BLaER1 treated with 17β-estradiol and CSF1 and Interleukin-3, amounts not matched to agents 10 nM and 100 nM (cell line): ENCODE data around the gene CERKL.

Experiments
- H3K27ac ChIP-seq, 11 experiments: shearing (Covaris generic); formaldehyde crosslinking; 2 replicates each; pipeline ENCODE4 v1.8.1; 2022
- H3K27me3 ChIP-seq, 11 experiments: shearing (Covaris generic); formaldehyde crosslinking; 2 replicates each; pipeline ENCODE4 v1.8.1; 2022
- H3K36me3 ChIP-seq, 11 experiments: shearing (Covaris generic); formaldehyde crosslinking; 2 replicates each; pipeline ENCODE4 v1.8.1; 2022
- H3K4me1 ChIP-seq, 10 experiments: shearing (Covaris generic); formaldehyde crosslinking; 2 replicates each; pipeline ENCODE4 v1.8.1; 2022
- H3K4me2 ChIP-seq, 11 experiments: shearing (Covaris generic); formaldehyde crosslinking; 2 replicates each; pipeline ENCODE4 v1.8.1; 2022
- H3K4me3 ChIP-seq, 10 experiments: shearing (Covaris generic); formaldehyde crosslinking; 2 replicates each; pipeline ENCODE4 v1.8.1; 2022
- H3K9ac ChIP-seq, 11 experiments: shearing (Covaris generic); formaldehyde crosslinking; 2 replicates each; pipeline ENCODE4 v1.8.1; 2022
- H3K9me3 ChIP-seq, 11 experiments: shearing (Covaris generic); formaldehyde crosslinking; replicated peaks in 1 of 11; 2 replicates each; pipeline ENCODE4 v1.8.1; 2022
- H4K20me1 ChIP-seq, 11 experiments: shearing (Covaris generic); formaldehyde crosslinking; 2 replicates each; pipeline ENCODE4 v1.8.1; 2022
- Cebpa-rat ChIP-seq, 11 experiments: shearing (Covaris generic); IDR thresholded peaks; 2 replicates each; pipeline ENCODE4 v1.8.1; 2022

The CERKL gene

DNA sequence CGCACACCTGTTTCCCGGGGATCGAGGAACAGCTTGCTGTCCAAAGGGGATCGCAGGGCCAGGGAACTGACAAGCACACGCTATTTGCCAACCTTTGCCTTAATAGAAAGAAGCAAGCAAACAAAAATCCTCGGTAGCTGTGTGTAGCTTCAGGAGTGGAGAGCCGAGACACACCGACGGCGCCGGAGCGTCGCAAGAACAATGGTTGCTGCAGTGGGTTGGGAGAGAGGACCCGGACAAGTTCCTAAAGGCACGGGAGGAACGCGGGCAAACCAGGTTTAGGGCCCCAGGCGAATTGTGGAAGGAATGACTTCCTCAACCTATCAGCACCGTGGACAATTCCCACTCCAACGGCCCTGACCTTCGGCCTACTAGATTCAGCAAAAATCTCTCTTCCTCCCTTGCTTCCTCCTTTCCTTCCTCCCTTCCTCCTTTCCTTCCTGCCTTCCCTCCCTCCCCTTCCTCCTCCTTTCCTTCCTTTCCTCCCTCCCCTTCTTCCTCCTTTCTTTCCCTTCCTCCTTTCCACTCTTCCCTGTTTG lies 28.3 kb upstream of the CERKL start:
- Histone ChIP-seq H3K4me2 (peak overlapping the region in 5 of 11 experiments; percentile 9 to 31 (median 24); a peak in 5 of 22 replicates), H3K4me3 (no peak overlapping the region), H3K9me3 (peaks cover 31 to 50% (median 43%) of the 10 kb centered on the region in 11 experiments), H3K4me1 (peaks cover 0 to 25% (median 11%) of the 10 kb centered on the region in 10 experiments; a peak in 11 of 20 replicates), H3K27me3 (peaks cover 14 to 44% (median 38%) of the 10 kb centered on the region in 11 experiments), H3K27ac (no peak overlapping the region), H3K9ac (no peak overlapping the region), H4K20me1 (no peaks in the 10 kb centered on the region), H3K36me3 (peaks cover 0 to 4% (median 0%) of the 10 kb centered on the region in 11 experiments; a peak in 1 of 22 replicates)
- no peak for TF ChIP-seq Cebpa-rat (IDR thresholded peaks at IDR 0.05)

- H4K20me1 ChIP-seq, result no peaks in the 10 kb centered on the region
- H3K27ac ChIP-seq, result no peak overlapping the region
- H3K9ac ChIP-seq, result no peak overlapping the region
- peak overlapping the region in 5 of 11 experiments; percentile 9 to 31 (median 24); a peak in 6 of 22 replicates for H3K4me2 ChIP-seq
- no peak overlapping the region for H3K4me3 ChIP-seq
- peaks cover 14 to 44% (median 38%) of the 10 kb centered on the region in 11 experiments for H3K27me3 ChIP-seq
- peaks cover 0 to 4% (median 0%) of the 10 kb centered on the region in 11 experiments; a peak in 1 of 22 replicates for H3K36me3 ChIP-seq
- H3K4me1 ChIP-seq, result peaks cover 0 to 25% (median 11%) of the 10 kb centered on the region in 10 experiments; a peak in 11 of 20 replicates
- peaks cover 35 to 56% (median 48%) of the 10 kb centered on the region in 11 experiments for H3K9me3 ChIP-seq
- no peak for TF ChIP-seq Cebpa-rat (IDR thresholded peaks at IDR 0.05)
Observed at GRCh38 chr2:181684454-181685149, 27.7 kb upstream of the CERKL start.

DNA sequence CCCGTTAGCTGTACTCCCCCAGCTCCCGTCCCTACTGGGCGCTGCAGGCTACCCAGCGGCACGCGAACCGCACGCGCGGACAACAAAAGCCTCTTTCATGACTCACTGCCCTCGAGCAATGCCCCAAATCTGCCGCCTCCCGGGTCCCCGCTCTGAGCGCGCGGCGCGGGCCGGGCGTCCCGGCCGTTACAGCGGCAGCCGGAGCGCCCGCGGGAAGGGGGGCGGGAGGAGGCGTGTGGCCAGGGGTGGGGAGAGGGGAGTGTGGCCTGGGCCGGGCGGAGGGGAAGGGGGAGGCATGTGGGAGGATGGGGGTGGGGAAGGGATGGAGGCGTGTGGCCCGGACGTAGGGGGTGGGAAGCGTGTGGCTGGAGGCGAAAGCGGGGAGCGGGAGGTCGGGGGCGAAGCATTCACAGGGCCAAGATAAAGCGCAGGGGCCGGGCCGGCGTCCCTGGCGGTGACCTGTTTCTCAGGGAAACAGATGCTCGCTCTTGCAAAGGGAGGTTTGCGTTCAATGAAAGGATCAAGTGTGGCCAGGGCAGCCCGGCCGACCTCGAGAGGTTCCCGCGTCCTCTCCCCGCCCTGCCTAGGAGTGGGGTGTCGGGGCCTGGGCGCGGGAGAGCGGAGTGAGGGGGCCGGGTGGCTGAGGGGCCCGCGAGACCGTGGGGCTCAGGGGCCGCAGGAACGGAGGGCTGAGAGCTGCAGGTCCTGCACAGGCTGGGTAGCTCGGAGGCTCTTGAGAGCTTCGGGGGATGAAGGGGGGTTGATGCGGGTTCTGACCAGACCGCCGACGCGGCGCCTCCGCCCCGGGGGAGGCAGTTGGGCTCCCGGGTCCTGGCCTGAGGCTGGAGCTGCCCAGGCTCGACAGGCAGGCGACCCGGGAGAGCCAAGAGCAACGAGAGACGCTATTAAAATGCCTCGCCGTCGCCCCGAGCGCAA lies 26.9 kb upstream of the CERKL start:
- no peak overlapping the region; a peak in 1 of 20 replicates for H3K4me3 ChIP-seq
- H3K4me1 ChIP-seq, result peaks cover 0 to 25% (median 11%) of the 10 kb centered on the region in 10 experiments; a peak in 11 of 20 replicates
- H3K36me3 ChIP-seq, result peaks cover 0 to 4% (median 0%) of the 10 kb centered on the region in 11 experiments; a peak in 1 of 22 replicates
- no peak overlapping the region for H3K27ac ChIP-seq
- H3K9me3 ChIP-seq, result peaks cover 43 to 64% (median 56%) of the 10 kb centered on the region in 11 experiments
- no peak for TF ChIP-seq Cebpa-rat (IDR thresholded peaks at IDR 0.05)
- no peak overlapping the region; a peak in 1 of 22 replicates for H3K4me2 ChIP-seq
- no peak overlapping the region for H3K9ac ChIP-seq
- H4K20me1 ChIP-seq, result no peaks in the 10 kb centered on the region
- H3K27me3 ChIP-seq, result peaks cover 14 to 44% (median 38%) of the 10 kb centered on the region in 11 experiments

DNA sequence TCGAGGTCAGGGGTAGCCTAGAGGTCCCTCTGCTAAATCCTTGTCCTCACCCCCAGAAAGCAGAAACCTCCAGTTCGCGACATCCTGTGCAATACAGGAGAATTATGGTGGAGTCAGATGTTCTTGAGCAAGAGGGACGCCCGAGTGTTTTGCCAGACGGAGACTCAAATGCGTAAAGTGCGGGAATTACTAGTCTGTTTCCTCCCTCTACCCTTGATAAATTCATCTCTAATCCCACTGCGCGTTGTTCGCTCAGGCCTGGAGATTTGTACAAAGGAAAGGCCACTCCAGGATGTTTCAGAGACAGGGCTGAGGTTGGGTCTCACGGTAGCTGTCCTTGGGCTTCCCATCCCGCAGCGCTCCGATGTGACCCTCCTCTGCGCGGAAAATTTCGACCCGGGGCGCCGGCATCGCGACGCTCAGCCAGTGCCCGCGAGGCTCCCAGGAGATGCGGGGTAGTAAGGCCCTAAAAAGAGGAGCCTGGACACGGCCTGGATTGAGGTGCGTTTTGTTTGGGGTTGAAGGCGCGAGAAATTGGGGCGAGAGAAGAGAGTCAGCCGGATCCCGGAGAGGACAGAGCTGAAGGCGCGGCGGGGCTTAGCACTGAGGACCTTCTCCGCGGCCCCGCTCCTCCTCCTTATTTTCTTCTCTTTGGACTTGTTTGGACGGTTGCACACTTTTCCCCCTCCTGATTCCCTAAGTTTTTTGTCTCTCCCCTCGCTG lies 26.1 kb upstream of the CERKL start:
- no peak for TF ChIP-seq Cebpa-rat (IDR thresholded peaks at IDR 0.05)
- Histone ChIP-seq H4K20me1 (no peaks in the 10 kb centered on the region), H3K9me3 (peaks cover 52 to 73% (median 64%) of the 10 kb centered on the region in 11 experiments), H3K27me3 (peaks cover 14 to 44% (median 38%) of the 10 kb centered on the region in 11 experiments), H3K4me3 (peak overlapping the region in 1 of 10 experiments; percentile 5; a peak in 1 of 20 replicates), H3K9ac (no peak overlapping the region), H3K36me3 (peaks cover 0 to 4% (median 0%) of the 10 kb centered on the region in 11 experiments; a peak in 1 of 22 replicates), H3K27ac (no peak overlapping the region), H3K4me2 (no peak overlapping the region), H3K4me1 (peaks cover 0 to 20% (median 11%) of the 10 kb centered on the region in 10 experiments; a peak in 11 of 20 replicates)

- Histone ChIP-seq H3K4me2 (no peak overlapping the region), H4K20me1 (no peaks in the 10 kb centered on the region), H3K27me3 (peaks cover 14 to 44% (median 38%) of the 10 kb centered on the region in 11 experiments), H3K27ac (no peak overlapping the region), H3K9me3 (peaks cover 54 to 76% (median 68%) of the 10 kb centered on the region in 11 experiments), H3K4me1 (peaks cover 0 to 20% (median 11%) of the 10 kb centered on the region in 10 experiments; a peak in 11 of 20 replicates), H3K4me3 (0 out of 20 replicates have a peak overlapping the region, but pooled peaks of 1 of the 10 experiments have one; percentile 5), H3K9ac (no peak overlapping the region), H3K36me3 (peaks cover 0 to 4% (median 0%) of the 10 kb centered on the region in 11 experiments; a peak in 1 of 22 replicates)
- TF ChIP-seq Cebpa-rat (IDR thresholded peaks at IDR 0.05), result no peak
Observed at GRCh38 chr2:181682026-181682789, 25.3 kb upstream of the CERKL start.

GRCh38 chr2:181680937-181681811 lies 24.3 kb upstream of the CERKL start:
- H3K4me1 ChIP-seq, result peaks cover 0 to 14% (median 8%) of the 10 kb centered on the region in 10 experiments; a peak in 10 of 20 replicates
- peaks cover 54 to 76% (median 68%) of the 10 kb centered on the region in 11 experiments for H3K9me3 ChIP-seq
- H3K36me3 ChIP-seq, result peaks cover 0 to 4% (median 0%) of the 10 kb centered on the region in 11 experiments; a peak in 1 of 22 replicates
- H3K27me3 ChIP-seq, result peaks cover 14 to 44% (median 38%) of the 10 kb centered on the region in 11 experiments
- no peak overlapping the region for H3K4me2 ChIP-seq
- no peak overlapping the region for H3K9ac ChIP-seq
- no peaks in the 10 kb centered on the region for H4K20me1 ChIP-seq
- H3K27ac ChIP-seq, result no peak overlapping the region
- TF ChIP-seq Cebpa-rat (IDR thresholded peaks at IDR 0.05), result no peak
- no peak overlapping the region for H3K4me3 ChIP-seq
